H1 (cell line): ENCODE measurements around the gene POLRMT. TPM values are rescaled to one million over a fixed set of nuclear protein-coding genes. Genes with fewer than 3 reads are reported as not detected.
A peak's percentile ranks its signal among the peaks of the same experiment; 100 is the strongest.

Source experiments
- ASH2L ChIP-seq: fragments of 200-600, 300-600 bp; sonication (generic); IDR thresholded peaks from one replicate; pipeline ENCODE4 v1.7.1; 2017; ENCODE audit warnings: low read length
- BRCA1 ChIP-seq: IDR thresholded peaks from 2 replicates; pipeline ENCODE4 v1.6.1; 2012; ENCODE audit warnings: low read depth, low read length, improper control_type of control experiment
- EGR1 ChIP-seq: IDR thresholded peaks from 2 replicates; pipeline ENCODE4 v1.6.1; 2011; ENCODE audit warnings: low read depth, low read length, borderline replicate concordance
- KDM4A ChIP-seq: IDR thresholded peaks from one replicate; pipeline ENCODE4 v1.7.1; 2012; ENCODE audit warnings: low read depth, mild to moderate bottlenecking, moderate library complexity, low read length, inconsistent platforms; ENCODE audit not compliant: severe bottlenecking
- PHF8 ChIP-seq: fragments of 200-600 bp; sonication (generic); conservative IDR thresholded peaks from 2 replicates; pipeline ENCODE4 v1.7.1; 2012; ENCODE audit warnings: low read depth, mild to moderate bottlenecking, inconsistent platforms, low read length, moderate library complexity
- POLR2A ChIP-seq, 2 experiments: IDR thresholded peaks; 1 replicate in 1 of 2; 2 replicates in 1 of 2; pipeline ENCODE4 v1.6.1; 2011; ENCODE audit warnings: low read depth in 2 of 2, low read length in 2 of 2, mild to moderate bottlenecking in 2 of 2; ENCODE audit errors: control extremely low read depth in 1 of 2
- RNF2 ChIP-seq: fragments of 200-900, 300-1000 bp; sonication (generic); IDR thresholded peaks from 2 replicates; pipeline ENCODE4 v1.7.1; 2016; ENCODE audit warnings: borderline replicate concordance, low read depth, mild to moderate bottlenecking, antibody characterized with exemption, low read length; ENCODE audit not compliant: poor library complexity, severe bottlenecking; ENCODE audit errors: missing control alignments
- SIRT6 ChIP-seq: IDR thresholded peaks from one replicate; pipeline ENCODE4 v1.7.1; 2012; ENCODE audit warnings: low read length, inconsistent platforms
- SIX5 ChIP-seq: IDR thresholded peaks from 2 replicates; pipeline ENCODE4 v1.6.1; 2011; ENCODE audit warnings: mild to moderate bottlenecking, low read depth, low read length
- TCF12 ChIP-seq: IDR thresholded peaks from 2 replicates; pipeline ENCODE4 v1.6.1; 2011; ENCODE audit warnings: low read depth, mild to moderate bottlenecking, low read length
- TEAD4 ChIP-seq: IDR thresholded peaks from 2 replicates; pipeline ENCODE4 v1.6.1; 2012; ENCODE audit warnings: low read depth, low read length, inconsistent platforms, mixed read lengths
- polyA plus RNA-seq, 7 experiments: library from polyadenylated mRNA; depleted of rRNA in 3 of 7; stranded (reverse) in 5 of 7; unstranded in 2 of 7; fragments of >200 nt in 5 of 7; fragments of 200-250 nt in 2 of 7; gene quantifications; 1 replicate in 5 of 7; 2 replicates in 1 of 7; 4 replicates in 1 of 7; pipeline versions ENCODE4 v1.2.1 to v1.2.3, GENCODE V29; 2011 to 2013; ENCODE audit warnings: missing spikeins in 2 of 7, mixed read lengths in 2 of 7
- total RNA-seq: library from RNA; stranded (reverse); fragmentation: NEBNext Ultra II Directional; extraction: Animal tissue kit (Norgen Biotek cat#: 25700); gene quantifications from 2 replicates; pipeline ENCODE4 v1.2.1, GENCODE V29; 2021
- TF ChIP-seq, protein P1 (sequence below): IDR thresholded peaks from 2 replicates; pipeline ENCODE4 v1.6.1; 2011; ENCODE audit warnings: low read depth, mild to moderate bottlenecking, low read length; ENCODE audit not compliant: insufficient read depth

POLRMT gene
- total and polyA plus RNA-seq, 2 of the 8 experiments (the other 6 are each of a cell fraction or from before 2014, with no cell fraction given) = 93.0 to 111 TPM

DNA sequence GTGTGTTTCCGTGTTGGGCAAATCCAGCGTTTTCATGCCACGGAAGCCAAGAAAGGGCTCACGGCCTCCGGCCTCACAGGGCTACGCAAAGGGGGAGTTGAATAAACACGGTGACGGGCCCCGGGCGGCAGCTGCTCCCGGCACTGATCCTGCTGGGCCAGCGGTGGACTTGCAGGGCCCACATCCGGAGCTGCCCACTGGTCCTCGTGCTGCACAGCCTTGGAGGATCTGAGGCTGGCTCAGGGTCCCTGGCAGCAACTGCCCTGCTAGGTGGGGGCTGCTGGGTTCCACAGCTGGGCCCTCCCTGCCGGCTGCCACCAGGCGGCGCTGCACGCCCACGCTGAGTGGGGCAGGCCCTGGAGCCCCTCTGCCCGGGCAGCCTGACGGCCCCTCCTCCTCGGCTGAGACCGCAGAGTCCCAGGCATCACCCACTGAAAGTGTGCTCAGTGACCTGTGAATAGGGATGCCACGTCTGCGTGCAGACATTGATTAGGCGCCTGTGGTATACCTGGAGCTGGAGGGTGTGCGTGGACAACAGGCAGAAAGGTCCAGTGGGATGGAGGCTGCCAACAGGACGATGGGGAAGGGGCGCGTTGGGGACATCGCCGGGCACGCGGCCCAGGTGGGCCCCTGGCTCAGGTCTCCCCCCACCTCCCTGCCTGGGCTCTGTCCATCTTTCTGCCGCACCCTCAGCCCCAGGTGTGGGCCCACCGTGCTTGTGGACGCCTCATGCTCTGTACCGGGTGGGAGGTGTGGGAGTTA lies 48.9 kb downstream of the POLRMT start (continued):
- TF ChIP-seq, protein P1, sequence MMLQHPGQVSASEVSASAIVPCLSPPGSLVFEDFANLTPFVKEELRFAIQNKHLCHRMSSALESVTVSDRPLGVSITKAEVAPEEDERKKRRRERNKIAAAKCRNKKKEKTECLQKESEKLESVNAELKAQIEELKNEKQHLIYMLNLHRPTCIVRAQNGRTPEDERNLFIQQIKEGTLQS = no peak
- TF ChIP-seq TCF12 (0 out of 2 replicates have a peak, but pooled peaks have one; percentile 45), ASH2L (no peak), EGR1 (peak; percentile 66; the same call in 1 of the 2 replicates), BRCA1 (no peak), KDM4A (no peak), POLR2A (IDR thresholded peaks at IDR 0.05; ENCODE audit: control extremely low read depth in 1 of 2, low read depth in 2 of 2, low read length in 2 of 2) (peak in 1 of 2 experiments; percentile 69; a peak in 2 of 3 replicates), RNF2 (no peak), SIRT6 (no peak), PHF8 (no peak), SIX5 (no peak), TEAD4 (no peak)
